ENCODE results near the gene MRPL52. TPM values are rescaled to one million over a fixed set of nuclear protein-coding genes. Genes with fewer than 3 reads are reported as not detected.

The MRPL52 gene
- total and polyA plus RNA-seq, 2 of the 13 experiments (the other 11 are each of a cell fraction or from before 2014, with no cell fraction given) = 118 to 329 TPM

Small RNA genes lying within 50 kb of the gene (small RNA-seq; reads per million reads assigned to genes)
- 0 reads per million in 3 experiments for gene RF00019 (ENCODE audit: insufficient read depth in 2 of 3, insufficient read length in 3 of 3, low read depth in 2 of 3, low replicate concordance in 1 of 3)

Other genes with a start within 250 kb of the MRPL52 start
- 385 and 558 TPM in 2 replicates for gene DAD1, start 240.7 kb upstream of the MRPL52 start, total RNA-seq (2016; rRNA removed; fragmentation: Illumina TruSeq; extraction: Trizol)
- 508 and 626 TPM in 2 replicates for gene DAD1, start 240.7 kb upstream of the MRPL52 start, polyA plus RNA-seq (2011; rRNA removed)
- 16.1 and 22.8 TPM in 2 replicates for gene ABHD4, start 231.6 kb upstream of the MRPL52 start, total RNA-seq (2016; rRNA removed; fragmentation: Illumina TruSeq; extraction: Trizol)
- 47.5 and 48.1 TPM in 2 replicates for gene ABHD4, start 231.6 kb upstream of the MRPL52 start, polyA plus RNA-seq (2011; rRNA removed)
- not detected in 2 replicates for gene OR6J1, start 185.5 kb upstream of the MRPL52 start, total RNA-seq (2016; rRNA removed; fragmentation: Illumina TruSeq; extraction: Trizol)
- not detected in 2 replicates for gene OR6J1, start 185.5 kb upstream of the MRPL52 start, polyA plus RNA-seq (2011; rRNA removed)
- 216 and 230 TPM in 2 replicates for gene OXA1L, start 63.2 kb upstream of the MRPL52 start, total RNA-seq (2016; rRNA removed; fragmentation: Illumina TruSeq; extraction: Trizol)
- 559 and 589 TPM in 2 replicates for gene OXA1L, start 63.2 kb upstream of the MRPL52 start, polyA plus RNA-seq (2011; rRNA removed)
- gene SLC7A7, start 14.5 kb upstream of the MRPL52 start, total RNA-seq (2016; rRNA removed; fragmentation: Illumina TruSeq; extraction: Trizol) = 0.07 and 0.13 TPM in 2 replicates
- gene SLC7A7, start 14.5 kb upstream of the MRPL52 start, polyA plus RNA-seq (2011; rRNA removed) = 0.63 and 1.1 TPM in 2 replicates
- gene MMP14, start 6.7 kb downstream of the MRPL52 start, total RNA-seq (2016; rRNA removed; fragmentation: Illumina TruSeq; extraction: Trizol) = 1.6 and 5.2 TPM in 2 replicates
- 9.8 and 11.3 TPM in 2 replicates for gene MMP14, start 6.7 kb downstream of the MRPL52 start, polyA plus RNA-seq (2011; rRNA removed)
- 8.6 and 16.9 TPM in 2 replicates for gene LRP10, start 41.9 kb downstream of the MRPL52 start, total RNA-seq (2016; rRNA removed; fragmentation: Illumina TruSeq; extraction: Trizol)
- gene LRP10, start 41.9 kb downstream of the MRPL52 start, polyA plus RNA-seq (2011; rRNA removed) = 45.2 and 80.6 TPM in 2 replicates
- gene REM2, start 53.3 kb downstream of the MRPL52 start, total RNA-seq (2016; rRNA removed; fragmentation: Illumina TruSeq; extraction: Trizol) = not detected in 2 replicates
- gene REM2, start 53.3 kb downstream of the MRPL52 start, polyA plus RNA-seq (2011; rRNA removed) = 0.20 and 0.31 TPM in 2 replicates
- 0.52 and 1.5 TPM in 2 replicates for gene RBM23, start 89.3 kb downstream of the MRPL52 start, total RNA-seq (2016; rRNA removed; fragmentation: Illumina TruSeq; extraction: Trizol)
- 2.1 and 2.9 TPM in 2 replicates for gene RBM23, start 89.3 kb downstream of the MRPL52 start, polyA plus RNA-seq (2011; rRNA removed)
- gene PRMT5, start 99.5 kb downstream of the MRPL52 start, total RNA-seq (2016; rRNA removed; fragmentation: Illumina TruSeq; extraction: Trizol) = 210 and 289 TPM in 2 replicates
- gene PRMT5, start 99.5 kb downstream of the MRPL52 start, polyA plus RNA-seq (2011; rRNA removed) = 329 and 354 TPM in 2 replicates
- 130 and 141 TPM in 2 replicates for gene HAUS4, start 127.2 kb downstream of the MRPL52 start, total RNA-seq (2016; rRNA removed; fragmentation: Illumina TruSeq; extraction: Trizol)
- 64.7 and 74.4 TPM in 2 replicates for gene HAUS4, start 127.2 kb downstream of the MRPL52 start, polyA plus RNA-seq (2011; rRNA removed)
- 109 and 157 TPM in 2 replicates for gene AJUBA, start 152.7 kb downstream of the MRPL52 start, total RNA-seq (2016; rRNA removed; fragmentation: Illumina TruSeq; extraction: Trizol)
- gene AJUBA, start 152.7 kb downstream of the MRPL52 start, polyA plus RNA-seq (2011; rRNA removed) = 241 and 315 TPM in 2 replicates
- gene C14orf93, start 180.3 kb downstream of the MRPL52 start, total RNA-seq (2016; rRNA removed; fragmentation: Illumina TruSeq; extraction: Trizol) = 10.8 and 11.4 TPM in 2 replicates
- 19.8 and 22.5 TPM in 2 replicates for gene C14orf93, start 180.3 kb downstream of the MRPL52 start, polyA plus RNA-seq (2011; rRNA removed)
- gene PSMB5, start 205.0 kb downstream of the MRPL52 start, total RNA-seq (2016; rRNA removed; fragmentation: Illumina TruSeq; extraction: Trizol) = 871 and 1,316 TPM in 2 replicates
- 566 and 705 TPM in 2 replicates for gene PSMB5, start 205.0 kb downstream of the MRPL52 start, polyA plus RNA-seq (2011; rRNA removed)
- gene PSMB11, start 212.3 kb downstream of the MRPL52 start, total RNA-seq (2016; rRNA removed; fragmentation: Illumina TruSeq; extraction: Trizol) = not detected in 2 replicates
- not detected in 2 replicates for gene PSMB11, start 212.3 kb downstream of the MRPL52 start, polyA plus RNA-seq (2011; rRNA removed)
- gene CDH24, start 227.6 kb downstream of the MRPL52 start, total RNA-seq (2016; rRNA removed; fragmentation: Illumina TruSeq; extraction: Trizol) = 0.41 and 0.69 TPM in 2 replicates
- gene CDH24, start 227.6 kb downstream of the MRPL52 start, polyA plus RNA-seq (2011; rRNA removed) = 0.99 and 1.2 TPM in 2 replicates

All from HepG2 (cell line).